H1 (cell line): ENCODE data around the gene C6orf136.

Experiments used
- ASH2L ChIP-seq: fragments of 200-600, 300-600 bp; sonication (generic); IDR thresholded peaks from one replicate; pipeline ENCODE4 v1.7.1; 2017; ENCODE audit warnings: low read length
- CBX5 ChIP-seq: fragments of 300-800, 300-1000 bp; sonication (generic); IDR thresholded peaks from 2 replicates; pipeline ENCODE4 v1.7.1; 2016; ENCODE audit warnings: antibody characterized with exemption, low read length, low read depth
- CHD2 ChIP-seq: IDR thresholded peaks from 2 replicates; pipeline ENCODE4 v1.6.1; 2012; ENCODE audit warnings: low read length, improper control_type of control experiment
- CTCF ChIP-seq, 3 experiments: IDR thresholded peaks; 1 replicate in 2 of 3; 2 replicates in 1 of 3; pipeline versions ENCODE4 v1.5.1 to v1.6.1; 2011; ENCODE audit warnings: low read length in 3 of 3, mild to moderate bottlenecking in 3 of 3, inconsistent platforms in 2 of 3, low read depth in 1 of 3, moderate library complexity in 1 of 3; ENCODE audit not compliant: insufficient read depth in 1 of 3; ENCODE audit errors: control extremely low read depth in 1 of 3
- EP300 ChIP-seq, 2 experiments: IDR thresholded peaks; 1 replicate in 1 of 2; 2 replicates in 1 of 2; pipeline ENCODE4 v1.6.1; 2011 to 2012; ENCODE audit warnings: low read depth in 2 of 2, low read length in 2 of 2, mild to moderate bottlenecking in 2 of 2, borderline replicate concordance in 1 of 2, inconsistent platforms in 1 of 2, moderate library complexity in 1 of 2
- EZH2 ChIP-seq: fragments of 200-600 bp; sonication (generic); IDR thresholded peaks from 2 replicates; pipeline ENCODE4 v1.7.1; 2012; ENCODE audit warnings: low read depth, mild to moderate bottlenecking, moderate library complexity, low read length, inconsistent platforms; ENCODE audit not compliant: severe bottlenecking
- NRF1 ChIP-seq: IDR thresholded peaks from 2 replicates; pipeline ENCODE4 v1.6.1; 2011; ENCODE audit warnings: mild to moderate bottlenecking, low read depth, low read length, improper control_type of control experiment
- POLR2A ChIP-seq, 2 experiments: IDR thresholded peaks; 1 replicate in 1 of 2; 2 replicates in 1 of 2; pipeline ENCODE4 v1.6.1; 2011; ENCODE audit warnings: low read depth in 2 of 2, low read length in 2 of 2, mild to moderate bottlenecking in 2 of 2; ENCODE audit errors: control extremely low read depth in 1 of 2
- POLR2AphosphoS5 ChIP-seq: IDR thresholded peaks from 2 replicates; pipeline ENCODE4 v1.6.1; 2011; ENCODE audit warnings: low read depth, low read length
- TF ChIP-seq, protein P1 (sequence below): IDR thresholded peaks from 2 replicates; pipeline ENCODE4 v1.6.1; 2011; ENCODE audit warnings: low read length, improper control_type of control experiment

GRCh38 chr6:30696432-30696831, 49.5 kb downstream of the C6orf136 start:
- no peak for TF ChIP-seq EP300 (IDR thresholded peaks at IDR 0.05; ENCODE audit: borderline replicate concordance in 1 of 2, low read depth in 2 of 2, low read length in 2 of 2)
- TF ChIP-seq CHD2: no peak
- TF ChIP-seq POLR2AphosphoS5: no peak
- no peak for TF ChIP-seq POLR2A (IDR thresholded peaks at IDR 0.05; ENCODE audit: control extremely low read depth in 1 of 2, low read depth in 2 of 2, low read length in 2 of 2)
- no peak for TF ChIP-seq CTCF (IDR thresholded peaks at IDR 0.05; ENCODE audit: control extremely low read depth in 1 of 3, insufficient read depth in 1 of 3, low read depth in 1 of 3, low read length in 3 of 3)
- no peak for TF ChIP-seq EZH2
- TF ChIP-seq ASH2L: no peak
- no peak for TF ChIP-seq CBX5
- no peak for TF ChIP-seq NRF1
- TF ChIP-seq, protein P1, sequence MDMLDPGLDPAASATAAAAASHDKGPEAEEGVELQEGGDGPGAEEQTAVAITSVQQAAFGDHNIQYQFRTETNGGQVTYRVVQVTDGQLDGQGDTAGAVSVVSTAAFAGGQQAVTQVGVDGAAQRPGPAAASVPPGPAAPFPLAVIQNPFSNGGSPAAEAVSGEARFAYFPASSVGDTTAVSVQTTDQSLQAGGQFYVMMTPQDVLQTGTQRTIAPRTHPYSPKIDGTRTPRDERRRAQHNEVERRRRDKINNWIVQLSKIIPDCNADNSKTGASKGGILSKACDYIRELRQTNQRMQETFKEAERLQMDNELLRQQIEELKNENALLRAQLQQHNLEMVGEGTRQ: no peak
